Ishikawa (cell line): ENCODE results near the gene PRRC1.

Source experiments
- CEBPB ChIP-seq: IDR thresholded peaks from 2 replicates; pipeline ENCODE4 v1.6.1; 2012
- CREB1 ChIP-seq: IDR thresholded peaks from 2 replicates; pipeline ENCODE4 v1.6.1; 2012; ENCODE audit warnings: low read depth
- EGR1 ChIP-seq: IDR thresholded peaks from 2 replicates; pipeline ENCODE4 v1.6.1; 2012
- EP300 ChIP-seq: IDR thresholded peaks from 2 replicates; pipeline ENCODE4 v1.6.1; 2012; ENCODE audit warnings: borderline replicate concordance
- FOXM1 ChIP-seq: IDR thresholded peaks from 2 replicates; pipeline ENCODE4 v1.6.1; 2012; ENCODE audit warnings: low read depth, borderline replicate concordance
- MAX ChIP-seq: IDR thresholded peaks from 2 replicates; pipeline ENCODE4 v1.6.1; 2012
- NFIC ChIP-seq: IDR thresholded peaks from 2 replicates; pipeline ENCODE4 v1.6.1; 2012
- RAD21 ChIP-seq: IDR thresholded peaks from 2 replicates; pipeline ENCODE4 v1.6.1; 2012; ENCODE audit warnings: low read depth
- REST ChIP-seq: IDR thresholded peaks from 2 replicates; pipeline ENCODE4 v1.6.1; 2012; ENCODE audit warnings: low read depth, mild to moderate bottlenecking
- TAF1 ChIP-seq: IDR thresholded peaks from 2 replicates; pipeline ENCODE4 v1.6.1; 2012; ENCODE audit warnings: low read depth, mild to moderate bottlenecking
- TCF12 ChIP-seq: IDR thresholded peaks from 2 replicates; pipeline ENCODE4 v1.6.1; 2012; ENCODE audit warnings: low read depth
- USF1 ChIP-seq: IDR thresholded peaks from 2 replicates; pipeline ENCODE4 v1.6.1; 2012
- YY1 ChIP-seq: IDR thresholded peaks from 2 replicates; pipeline ENCODE4 v1.6.1; 2012; ENCODE audit warnings: low read depth
- ZBTB7A ChIP-seq: IDR thresholded peaks from 2 replicates; pipeline ENCODE4 v1.6.1; 2012; ENCODE audit warnings: low read depth

GRCh38 chr5:127492854-127493738 is 24.3 kb upstream of the PRRC1 start:
- TF ChIP-seq EGR1 (no peak), YY1 (no peak), USF1 (no peak), MAX (no peak), CREB1 (no peak), TAF1 (no peak), CEBPB (no peak), EP300 (no peak), FOXM1 (no peak), ZBTB7A (no peak), REST (no peak), RAD21 (no peak; the same call in 1 of the 2 replicates), TCF12 (no peak), NFIC (no peak)
